Mucosa of gallbladder (tissue), 1 donor: ENCODE results near the gene IL10RB. TPM values are rescaled to one million over a fixed set of nuclear protein-coding genes. Genes with fewer than 3 reads are reported as not detected.

Source experiments
- DNase-seq: peaks from one replicate; pipeline ENCODE4 v3.0.0-alpha.2; 2020; ENCODE audit warnings: low spot score
- total RNA-seq: library from RNA; stranded (reverse); gene quantifications from one replicate; pipeline ENCODE4 v1.2.1, GENCODE V29; 2021
- donor health status: DM: no; HTN: no; CAD: no.

IL10RB gene
- total RNA-seq, 1 donor from 2014 or later: 31.2 TPM

GRCh38 chr21:33266789-33267135 lies 595 bp downstream of the IL10RB start:
- DNase-seq: no peak

GRCh38 chr21:33267250-33267649 lies 1.1 kb downstream of the IL10RB start:
- DNase-seq: no peak

GRCh38 chr21:33268393-33268736 lies 2.2 kb downstream of the IL10RB start:
- DNase-seq: no peak

GRCh38 chr21:33268737-33269441 lies 2.7 kb downstream of the IL10RB start:
- peak; percentile 94 for DNase-seq

GRCh38 chr21:33270986-33271385 lies 4.8 kb downstream of the IL10RB start:
- no peak for DNase-seq

GRCh38 chr21:33273044-33273443 lies 6.9 kb downstream of the IL10RB start:
- no peak for DNase-seq

- DNase-seq: no peak
Observed at GRCh38 chr21:33278721-33279120, 12.6 kb downstream of the IL10RB start.

GRCh38 chr21:33279330-33279820 lies 13.2 kb downstream of the IL10RB start:
- no peak for DNase-seq

GRCh38 chr21:33281096-33281652 lies 15.0 kb downstream of the IL10RB start:
- no peak for DNase-seq

GRCh38 chr21:33283203-33283602 lies 17.0 kb downstream of the IL10RB start:
- no peak for DNase-seq

GRCh38 chr21:33286076-33286475 lies 19.9 kb downstream of the IL10RB start:
- no peak for DNase-seq

GRCh38 chr21:33286600-33287456 lies 20.7 kb downstream of the IL10RB start:
- DNase-seq: peak; percentile 61

- DNase-seq: no peak
Observed at GRCh38 chr21:33289199-33289819, 23.1 kb downstream of the IL10RB start.

- DNase-seq: peak; percentile 57
Observed at GRCh38 chr21:33290441-33290840, 24.3 kb downstream of the IL10RB start.

GRCh38 chr21:33291686-33292085 lies 25.5 kb downstream of the IL10RB start:
- DNase-seq: no peak

GRCh38 chr21:33292724-33293123 lies 26.6 kb downstream of the IL10RB start:
- DNase-seq: no peak

- no peak for DNase-seq
Observed at GRCh38 chr21:33293136-33293535, 27.0 kb downstream of the IL10RB start.

- DNase-seq: no peak
Observed at GRCh38 chr21:33293811-33294216, 27.6 kb downstream of the IL10RB start.

- DNase-seq: no peak
Observed at GRCh38 chr21:33296156-33296555, 30.0 kb downstream of the IL10RB start.

GRCh38 chr21:33299181-33299752 lies 33.1 kb downstream of the IL10RB start:
- no peak for DNase-seq

GRCh38 chr21:33300701-33301631 lies 34.8 kb downstream of the IL10RB start:
- no peak for DNase-seq
